ENCODE results near the gene PI4K2A.

- TF ChIP-seq POLR2A (IDR thresholded peaks at IDR 0.05), result no peak
- no peak for TF ChIP-seq CTCF (IDR thresholded peaks at IDR 0.05)
Observed at GRCh38 chr10:97708167-97708566, 67.7 kb downstream of the PI4K2A start.
